HepG2 (cell line): ENCODE data around the gene CABP2. TPM values are rescaled to one million over a fixed set of nuclear protein-coding genes. Genes with fewer than 3 reads are reported as not detected.

Source experiments
- ATAC-seq: fragments of 200-7000 bp; cut with Tn5 transposase; 3 replicates; pipeline ENCODE4 v1.9.1; 2020; ENCODE audit warnings: mild to moderate bottlenecking, moderate library complexity
- BruUV-seq: library from RNA; stranded (reverse); fragments of 400-500 nt; replicated peaks from 2 replicates; lab custom pipeline; 2021; lab: Mats Ljungman, UMichigan
- CTCF ChIA-PET: fragments of 300-600 bp; formaldehyde crosslinking; extraction: SDS; loops from one replicate; lab custom pipeline; 2021; ENCODE audit warnings: low total read pairs, inconsistent platforms, low intra/inter-chr PET ratio; lab: Yijun Ruan, JAX
- POLR2A ChIA-PET: fragments of 350-600 bp; sonication (Branson Sonifier 250); formaldehyde crosslinking; loops from one replicate; lab custom pipeline; 2020; ENCODE audit warnings: antibody characterized with exemption, inconsistent platforms; lab: Yijun Ruan, JAX
- DNase-seq: peaks from one replicate; pipeline ENCODE4 v3.0.0-alpha.2; 2015; ENCODE audit warnings: low spot score
- FAIRE-seq: peaks from 3 replicates; lab custom pipeline; 2011; peaks lifted over from hg19 to GRCh38; lab: Jason Lieb, UNC
- H2AFZ ChIP-seq: one replicate; pipeline ENCODE4 v1.6.1; 2011; ENCODE audit warnings: low read length, inconsistent platforms
- H3K27ac ChIP-seq: fragments of 300-600 bp; 3 replicates; pipeline ENCODE4 v1.8.0; 2011; ENCODE audit warnings: mixed run types, mild to moderate bottlenecking, mixed read lengths, low read length, inconsistent platforms; ENCODE audit not compliant: insufficient read depth; ENCODE audit errors: extremely low read length
- H3K27me3 ChIP-seq, 2 experiments: fragments of 200-600 bp in 1 of 2; 2 replicates in 1 of 2; 3 replicates in 1 of 2; pipeline versions ENCODE4 v1.6.0 to v1.8.0; 2011; ENCODE audit warnings: low read length in 2 of 2, mild to moderate bottlenecking in 2 of 2, moderate library complexity in 2 of 2, inconsistent platforms in 1 of 2; ENCODE audit not compliant: insufficient read depth in 2 of 2, control insufficient read depth in 1 of 2
- H3K36me3 ChIP-seq, 2 experiments: fragments of 200-600 bp in 1 of 2; replicated peaks in 1 of 2; 2 replicates in 1 of 2; 3 replicates in 1 of 2; pipeline versions ENCODE4 v1.5.1 to v1.8.0; 2011; ENCODE audit warnings: low read length in 2 of 2, inconsistent platforms in 1 of 2; ENCODE audit not compliant: insufficient read depth in 2 of 2, control insufficient read depth in 1 of 2
- H3K4me1 ChIP-seq: 2 replicates; pipeline ENCODE4 v1.5.1; 2012; ENCODE audit warnings: low read length, inconsistent platforms; ENCODE audit not compliant: insufficient read depth
- H3K4me2 ChIP-seq: 2 replicates; pipeline ENCODE4 v1.6.0; 2011; ENCODE audit warnings: low read depth, low read length, inconsistent platforms
- H3K4me3 ChIP-seq, 3 experiments: fragments of 200-600 bp in 1 of 3; sonication (generic), shearing (Covaris generic) in 1 of 3; replicated peaks in 1 of 3; 2 replicates each; pipeline ENCODE4 v1.5.1; 2011 to 2016; ENCODE audit warnings: low read length in 3 of 3, inconsistent platforms in 2 of 3, low read depth in 2 of 3, mild to moderate bottlenecking in 2 of 3, control low read depth in 1 of 3, mixed read lengths in 1 of 3; ENCODE audit not compliant: insufficient read depth in 1 of 3
- H3K79me2 ChIP-seq: one replicate; pipeline ENCODE4 v1.6.1; 2011; ENCODE audit warnings: low read length, inconsistent platforms; ENCODE audit not compliant: insufficient read depth
- H3K9ac ChIP-seq: 2 replicates; pipeline ENCODE4 v1.6.0; 2011; ENCODE audit warnings: mild to moderate bottlenecking, low read depth, low read length, inconsistent platforms; ENCODE audit not compliant: insufficient read depth
- H3K9me3 ChIP-seq: 2 replicates; pipeline ENCODE4 v1.5.1; 2012; ENCODE audit warnings: mild to moderate bottlenecking, low read length
- H4K20me1 ChIP-seq: 2 replicates; pipeline ENCODE4 v1.6.0; 2011; ENCODE audit warnings: inconsistent platforms, mild to moderate bottlenecking, low read length, moderate library complexity; ENCODE audit not compliant: insufficient read depth
- GATAD1 ChIP-seq: IDR thresholded peaks from 2 replicates; pipeline ENCODE4 v1.6.1; 2016; ENCODE audit warnings: missing genetic modification reagents, missing compliant biosample characterization
- JDP2 ChIP-seq: sonication (generic); formaldehyde crosslinking; IDR thresholded peaks from 2 replicates; pipeline ENCODE4 v1.8.1; 2022; ENCODE audit warnings: missing genetic modification reagents, borderline replicate concordance
- NFYB ChIP-seq: sonication (generic); formaldehyde crosslinking; IDR thresholded peaks from 2 replicates; pipeline ENCODE4 v1.4.0; 2020; ENCODE audit warnings: missing genetic modification reagents
- NFYC ChIP-seq: IDR thresholded peaks from 2 replicates; pipeline ENCODE4 v1.6.1; 2016; ENCODE audit warnings: missing genetic modification reagents, missing compliant biosample characterization
- ZNF225 ChIP-seq: sonication (generic); formaldehyde crosslinking; IDR thresholded peaks from 2 replicates; pipeline ENCODE4 v1.4.0; 2020; ENCODE audit warnings: mild to moderate bottlenecking, missing genetic modification reagents
- ZNF446 ChIP-seq: sonication (generic); formaldehyde crosslinking; IDR thresholded peaks from 2 replicates; pipeline ENCODE4 v1.5.0; 2020; ENCODE audit warnings: mild to moderate bottlenecking, missing genetic modification reagents
- ZNF512 ChIP-seq: sonication (generic); formaldehyde crosslinking; IDR thresholded peaks from 2 replicates; pipeline ENCODE4 v1.4.0; 2020; ENCODE audit warnings: mild to moderate bottlenecking, missing genetic modification reagents
- WGBS: methylation state at CpG from one replicate; pipeline ENCODE4 v1.1.6; 2017; ENCODE audit warnings: low lambda C conversion rate; 5-methylcytosine and 5-hydroxymethylcytosine counted together
- in situ Hi-C: cut with HindIII; loops from 2 replicates; pipeline ENCODE4 v1.10.0; 2017; ENCODE audit warnings: low pct_unique_long_range_greater_than_20kb; ENCODE audit not compliant: extremely low pct_ligation_motif_present
- intact Hi-C: fragments of 100-400 bp; cut with micrococcal nuclease; formaldehyde crosslinking; loops from one replicate; pipeline ENCODE4 v1.10.0; 2022; ENCODE audit not compliant: unreplicated experiment
- polyA plus RNA-seq, 8 experiments: library from polyadenylated mRNA; depleted of rRNA in 3 of 8; stranded (reverse) in 7 of 8; unstranded in 1 of 8; fragments of >200 nt; fragmentation: Illumina TruSeq in 4 of 8; extraction: Trizol in 4 of 8; gene quantifications; 2 replicates each; pipeline versions ENCODE4 v1.2.1 to v1.2.3, GENCODE V29; 2011 to 2016; ENCODE audit warnings: low read depth in 4 of 8, missing spikeins in 1 of 8, mixed read lengths in 1 of 8; ENCODE audit not compliant: insufficient read depth in 1 of 8
- total RNA-seq, 5 experiments: library from RNA; depleted of rRNA; stranded (reverse); fragments of >200 nt; fragmentation: Illumina TruSeq; extraction: Trizol; gene quantifications; 2 replicates each; pipeline ENCODE4 v1.2.3, GENCODE V29; 2016; ENCODE audit warnings: low read depth in 1 of 5

The CABP2 gene
- total and polyA plus RNA-seq, 2 of the 13 experiments (the other 11 are each of a cell fraction or from before 2014, with no cell fraction given): not detected

GRCh38 chr11:67541198-67541597, 18.0 kb upstream of the CABP2 start (continued):
- no peak for TF ChIP-seq ZNF225 (CRISPR knock-in tag)

- Histone ChIP-seq H3K4me3 (no peak overlapping the region), H3K79me2 (no peaks in the 10 kb centered on the region), H4K20me1 (no peaks in the 10 kb centered on the region), H3K9me3 (peaks cover 10% of the 10 kb centered on the region), H3K9ac (no peak overlapping the region), H3K4me1 (peaks cover 30% of the 10 kb centered on the region), H3K4me2 (no peak overlapping the region), H2AFZ (no peak overlapping the region)
- FAIRE-seq (no peak), ATAC-seq (peak; percentile 23), DNase-seq (peak; percentile 25)
- ChIA-PET POLR2A (no interaction called here), CTCF (no interaction called here)
- no TSS peak for BruUV-seq
- in situ Hi-C loops: no loop called here
- TF ChIP-seq NFYC (CRISPR knock-in tag) (peak; percentile 62), NFYB (CRISPR knock-in tag) (peak; percentile 54), ZNF446 (CRISPR knock-in tag) (no peak), JDP2 (CRISPR knock-in tag) (no peak), GATAD1 (CRISPR knock-in tag) (no peak), ZNF512 (CRISPR knock-in tag) (no peak)
- TF ChIP-seq, all 625 proteins: peak for 2
- Histone ChIP-seq H3K36me3 (no peaks in the 10 kb centered on the region), H3K27me3 (no peaks in the 10 kb centered on the region), H3K27ac (no peak overlapping the region)
- intact Hi-C loops: no loop called here
- 22% methylated on average over 3 of the region's 4 CpGs for WGBS
These were observed 16.3 kb upstream of the CABP2 start for GRCh38 chr11:67539550-67539949.
